ENCODE measurements around the gene NOXA1. TPM values are rescaled to one million over a fixed set of nuclear protein-coding genes. Genes with fewer than 3 reads are reported as not detected.
A peak's percentile ranks its signal among the peaks of the same experiment; 100 is the strongest.

The NOXA1 gene
- polyA plus RNA-seq, 3 donors = 1.3 to 9.4 (median 1.6) TPM

- peak; percentile 46 to 84 (median 51) for DNase-seq
- H3K4me1 ChIP-seq (ENCODE audit: control insufficient read depth in 1 of 2, insufficient read depth in 2 of 2, low read length in 2 of 2) = peaks cover 22 to 24% of the 10 kb centered on the region in 2 donors
- intact Hi-C loops (cut with micrococcal nuclease) = no loop called here
- no peak overlapping the region for H3K4me2 ChIP-seq (replicated peaks; ENCODE audit: extremely low read depth, low read length, poor library complexity, severe bottlenecking)
- Mint-ChIP-seq H3K27ac (no peak overlapping the region), H3K4me1 (peaks cover 18% of the 10 kb centered on the region), H3K36me3 (peaks cover 5 to 7% of the 10 kb centered on the region in 2 donors), H3K27me3 (ENCODE audit: low read depth in 3 of 3) (peaks cover 23 to 63% (median 34%) of the 10 kb centered on the region in 3 donors), H3K9me3 (peaks cover 0 to 4% (median 0%) of the 10 kb centered on the region in 7 donors), H3K4me3 (peak overlapping the region in 1 of 2 donors; percentile 35)
- no peak overlapping the region for H2AFZ ChIP-seq (ENCODE audit: insufficient read depth, low read depth, low read length, poor library complexity, severe bottlenecking)
- peak overlapping the region; percentile 15 for H3K9ac ChIP-seq (ENCODE audit: insufficient read depth, low read length, poor library complexity, severe bottlenecking)
- no peak overlapping the region for H3K27ac ChIP-seq (ENCODE audit: low read depth in 1 of 2, low read length in 2 of 2)
- peaks cover 7% of the 10 kb centered on the region for H3K79me2 ChIP-seq (ENCODE audit: insufficient read depth, low read length)
- H3K9me3 ChIP-seq (replicated peaks in 1 of 2; ENCODE audit: control insufficient read depth in 1 of 2, insufficient read depth in 1 of 2, low read length in 2 of 2) = no peaks in the 10 kb centered on the region
- 3% methylated on average over 21 of the region's 30 CpGs for WGBS (ENCODE audit: insufficient coverage)
- TF ChIP-seq CTCF (IDR thresholded peaks at IDR 0.05) = no peak
- peaks cover 5 to 31% of the 10 kb centered on the region in 2 donors for H3K27me3 ChIP-seq (ENCODE audit: control insufficient read depth in 2 of 2, insufficient read depth in 2 of 2, low read length in 2 of 2)
- peaks cover 53% of the 10 kb centered on the region for H4K20me1 ChIP-seq (ENCODE audit: insufficient read depth, low read length)
- no peak overlapping the region for H3K4me3 ChIP-seq (replicated peaks in 1 of 3; ENCODE audit: low read depth in 2 of 3, low read length in 3 of 3)
- H3K36me3 ChIP-seq (replicated peaks in 1 of 2; ENCODE audit: control insufficient read depth in 1 of 2, insufficient read depth in 2 of 2, low read length in 2 of 2) = no peaks in the 10 kb centered on the region
Observed at GRCh38 chr9:137411645-137412380, 11.4 kb upstream of the NOXA1 start.

- no peak overlapping the region for H2AFZ ChIP-seq (ENCODE audit: insufficient read depth, low read depth, low read length, poor library complexity, severe bottlenecking)
- Mint-ChIP-seq H3K27ac (no peak overlapping the region), H3K36me3 (peaks cover 5 to 7% of the 10 kb centered on the region in 2 donors), H3K27me3 (ENCODE audit: low read depth in 3 of 3) (peaks cover 20 to 60% (median 30%) of the 10 kb centered on the region in 3 donors), H3K4me3 (peak overlapping the region in 1 of 2 donors; percentile 48), H3K9me3 (peaks cover 0 to 4% (median 0%) of the 10 kb centered on the region in 7 donors), H3K4me1 (peaks cover 18% of the 10 kb centered on the region)
- no peak for TF ChIP-seq CTCF (IDR thresholded peaks at IDR 0.05)
- no peak for DNase-seq
- H3K4me2 ChIP-seq (replicated peaks; ENCODE audit: extremely low read depth, low read length, poor library complexity, severe bottlenecking) = no peak overlapping the region
- H3K36me3 ChIP-seq (replicated peaks in 1 of 2; ENCODE audit: control insufficient read depth in 1 of 2, insufficient read depth in 2 of 2, low read length in 2 of 2) = no peaks in the 10 kb centered on the region
- WGBS (ENCODE audit: insufficient coverage) = 83% methylated on average over 9 of the region's 10 CpGs
- H3K27ac ChIP-seq (ENCODE audit: low read depth in 1 of 2, low read length in 2 of 2) = no peak overlapping the region
- H3K79me2 ChIP-seq (ENCODE audit: insufficient read depth, low read length) = peaks cover 7% of the 10 kb centered on the region
- no peak overlapping the region for H3K9ac ChIP-seq (ENCODE audit: insufficient read depth, low read length, poor library complexity, severe bottlenecking)
- H3K4me1 ChIP-seq (ENCODE audit: control insufficient read depth in 1 of 2, insufficient read depth in 2 of 2, low read length in 2 of 2) = peaks cover 18 to 29% of the 10 kb centered on the region in 2 donors
- peaks cover 52% of the 10 kb centered on the region for H4K20me1 ChIP-seq (ENCODE audit: insufficient read depth, low read length)
- intact Hi-C loops (cut with micrococcal nuclease) = no loop called here
- no peaks in the 10 kb centered on the region for H3K9me3 ChIP-seq (replicated peaks in 1 of 2; ENCODE audit: control insufficient read depth in 1 of 2, insufficient read depth in 1 of 2, low read length in 2 of 2)
- peaks cover 2 to 26% of the 10 kb centered on the region in 2 donors for H3K27me3 ChIP-seq (ENCODE audit: control insufficient read depth in 2 of 2, insufficient read depth in 2 of 2, low read length in 2 of 2)
- no peak overlapping the region for H3K4me3 ChIP-seq (replicated peaks in 1 of 3; ENCODE audit: low read depth in 2 of 3, low read length in 3 of 3)
Observed at GRCh38 chr9:137412431-137412830, 10.8 kb upstream of the NOXA1 start.
